H9 (cell line): ENCODE data around the gene ATAD2B. TPM values are rescaled to one million over a fixed set of nuclear protein-coding genes. Genes with fewer than 3 reads are reported as not detected.

Source experiments
- DNase-seq: peaks from one replicate; pipeline ENCODE4 v3.0.0-alpha.2; 2017
- H2AFZ ChIP-seq: one replicate; pipeline ENCODE4 v1.6.1; 2013; ENCODE audit warnings: mild to moderate bottlenecking, low read length, control low read depth, moderate library complexity
- H2AK5ac ChIP-seq: 2 replicates; pipeline ENCODE4 v1.6.1; 2013; ENCODE audit warnings: low read length, control low read depth, mixed read lengths; ENCODE audit not compliant: insufficient read length
- H2BK120ac ChIP-seq: one replicate; pipeline ENCODE4 v1.6.1; 2013; ENCODE audit warnings: low read depth, mild to moderate bottlenecking, low read length, control low read depth, inconsistent platforms; ENCODE audit not compliant: poor library complexity, severe bottlenecking
- H2BK12ac ChIP-seq: 2 replicates; pipeline ENCODE4 v1.6.1; 2013; ENCODE audit warnings: low read length, control low read depth, mixed read lengths, low read depth; ENCODE audit not compliant: insufficient read length
- H2BK15ac ChIP-seq: 2 replicates; pipeline ENCODE4 v1.6.1; 2013; ENCODE audit warnings: low read depth, low read length, control low read depth
- H2BK20ac ChIP-seq: one replicate; pipeline ENCODE4 v1.6.1; 2013; ENCODE audit warnings: low read depth, mild to moderate bottlenecking, low read length, control low read depth, inconsistent platforms; ENCODE audit not compliant: poor library complexity, severe bottlenecking
- H2BK5ac ChIP-seq: 2 replicates; pipeline ENCODE4 v1.6.1; 2013; ENCODE audit warnings: low read length, control low read depth, mixed read lengths; ENCODE audit not compliant: insufficient read length
- H3K14ac ChIP-seq: 2 replicates; pipeline ENCODE4 v1.6.1; 2013; ENCODE audit warnings: low read length, control low read depth; ENCODE audit not compliant: insufficient read depth
- H3K18ac ChIP-seq: 2 replicates; pipeline ENCODE4 v1.6.1; 2013; ENCODE audit warnings: low read depth, mild to moderate bottlenecking, mixed read lengths, low read length, control low read depth; ENCODE audit not compliant: insufficient read length
- H3K23ac ChIP-seq: 2 replicates; pipeline ENCODE4 v1.6.1; 2013; ENCODE audit warnings: low read length, control low read depth, mixed read lengths, low read depth; ENCODE audit not compliant: insufficient read length
- H3K23me2 ChIP-seq: 2 replicates; pipeline ENCODE4 v1.6.1; 2013; ENCODE audit warnings: low read depth, mild to moderate bottlenecking, mixed read lengths, low read length, control low read depth; ENCODE audit not compliant: insufficient read length, poor library complexity, severe bottlenecking
- H3K27ac ChIP-seq: 2 replicates; pipeline ENCODE4 v1.5.1; 2013; ENCODE audit warnings: low read length, control low read depth, mixed read lengths, low read depth; ENCODE audit not compliant: insufficient read length
- H3K27me3 ChIP-seq: 2 replicates; pipeline ENCODE4 v1.6.1; 2013; ENCODE audit warnings: low read length, control low read depth, inconsistent platforms; ENCODE audit not compliant: insufficient read depth
- H3K4ac ChIP-seq: 2 replicates; pipeline ENCODE4 v1.6.1; 2013; ENCODE audit warnings: low read depth, mild to moderate bottlenecking, control low read depth, inconsistent platforms, low read length, moderate library complexity
- H3K4me1 ChIP-seq: 2 replicates; pipeline ENCODE4 v1.6.1; 2013; ENCODE audit warnings: low read length, control low read depth, inconsistent platforms; ENCODE audit not compliant: insufficient read depth
- H3K4me2 ChIP-seq: 2 replicates; pipeline ENCODE4 v1.6.1; 2013; ENCODE audit warnings: low read length, control low read depth, mixed read lengths; ENCODE audit not compliant: insufficient read length, insufficient read depth
- H3K56ac ChIP-seq: 2 replicates; pipeline ENCODE4 v1.6.1; 2013; ENCODE audit warnings: low read depth, mild to moderate bottlenecking, mixed read lengths, low read length, control low read depth; ENCODE audit not compliant: insufficient read length
- H3K79me1 ChIP-seq: 2 replicates; pipeline ENCODE4 v1.6.1; 2013; ENCODE audit warnings: low read depth, mild to moderate bottlenecking, moderate library complexity, low read length, control low read depth, inconsistent platforms; ENCODE audit not compliant: insufficient read depth, poor library complexity, severe bottlenecking
- H3K79me2 ChIP-seq: 2 replicates; pipeline ENCODE4 v1.6.1; 2013; ENCODE audit warnings: low read length, control low read depth, inconsistent platforms; ENCODE audit not compliant: insufficient read depth
- H3K9ac ChIP-seq: 2 replicates; pipeline ENCODE4 v1.6.1; 2013; ENCODE audit warnings: low read length, control low read depth, mixed read lengths; ENCODE audit not compliant: insufficient read length; ENCODE audit errors: extremely low read depth
- H3K9me3 ChIP-seq: one replicate; pipeline ENCODE4 v1.6.1; 2013; ENCODE audit warnings: low read depth, low read length, inconsistent platforms; ENCODE audit not compliant: control insufficient read depth
- H3T11ph ChIP-seq: one replicate; pipeline ENCODE4 v1.6.1; 2013; ENCODE audit warnings: mild to moderate bottlenecking, low read length, control low read depth, inconsistent platforms
- H4K20me1 ChIP-seq: one replicate; pipeline ENCODE4 v1.6.1; 2013; ENCODE audit not compliant: control insufficient read depth, insufficient read length, insufficient read depth
- H4K5ac ChIP-seq: 2 replicates; pipeline ENCODE4 v1.6.1; 2013; ENCODE audit warnings: low read depth, mild to moderate bottlenecking, mixed read lengths, low read length, control low read depth; ENCODE audit not compliant: insufficient read length
- H4K8ac ChIP-seq: replicated peaks from 2 replicates; pipeline ENCODE4 v1.6.1; 2013; ENCODE audit warnings: low read length, control low read depth, mixed read lengths, low read depth; ENCODE audit not compliant: insufficient read length
- H4K91ac ChIP-seq: 2 replicates; pipeline ENCODE4 v1.6.1; 2013; ENCODE audit warnings: low read depth, mild to moderate bottlenecking, moderate library complexity, mixed read lengths, low read length, control low read depth; ENCODE audit not compliant: insufficient read length
- H3K27ac Mint-ChIP-seq, 3 experiments: 2 replicates in 2 of 3; 3 replicates in 1 of 3; pipeline ENCODE4 v1.8.0; 2020 to 2021; ENCODE audit warnings: mixed read lengths in 3 of 3, mild to moderate bottlenecking in 1 of 3, moderate library complexity in 1 of 3
- H3K27me3 Mint-ChIP-seq: 2 replicates; pipeline ENCODE4 v1.8.0; 2021; ENCODE audit warnings: low read depth, mild to moderate bottlenecking, moderate library complexity, mixed read lengths
- H3K36me3 Mint-ChIP-seq, 3 experiments: 2 replicates in 2 of 3; 3 replicates in 1 of 3; pipeline ENCODE4 v1.8.0; 2020 to 2021; ENCODE audit warnings: low read depth in 3 of 3, mixed read lengths in 3 of 3; ENCODE audit not compliant: insufficient read depth in 1 of 3
- H3K4me1 Mint-ChIP-seq, 2 experiments: 2 replicates each; pipeline ENCODE4 v1.8.0; 2020; ENCODE audit warnings: mixed read lengths in 2 of 2
- H3K4me3 Mint-ChIP-seq, 2 experiments: 2 replicates in 1 of 2; 3 replicates in 1 of 2; pipeline ENCODE4 v1.8.0; 2020 to 2021; ENCODE audit warnings: mild to moderate bottlenecking in 2 of 2, mixed read lengths in 2 of 2, moderate library complexity in 1 of 2
- H3K9me3 Mint-ChIP-seq, 2 experiments: 2 replicates in 1 of 2; 3 replicates in 1 of 2; pipeline ENCODE4 v1.8.0; 2020; ENCODE audit warnings: mild to moderate bottlenecking in 2 of 2, mixed read lengths in 2 of 2, moderate library complexity in 1 of 2
- WGBS: extraction: QIAGEN DNeasy Blood & Tissue Kit; methylation state at CpG from one replicate; pipeline ENCODE4 v1.1.7; 2013; ENCODE audit warnings: missing lambda C conversion rate, low lambda C conversion rate, mixed read lengths; ENCODE audit not compliant: insufficient read length; ENCODE audit errors: extremely low coverage; 5-methylcytosine and 5-hydroxymethylcytosine counted together
- total RNA-seq: library from RNA; stranded (reverse); gene quantifications from 2 replicates; pipeline ENCODE4 v1.2.1, GENCODE V29; 2021
- TF ChIP-seq, protein P1 (sequence below): fragments of 200-600 bp; sonication (generic); conservative IDR thresholded peaks from 3 replicates; pipeline ENCODE4 v1.8.0; 2021; ENCODE audit warnings: antibody characterized with exemption, mild to moderate bottlenecking

Gene ATAD2B
- total RNA-seq, 1 experiment from 2014 or later = 21.4 TPM

DNA sequence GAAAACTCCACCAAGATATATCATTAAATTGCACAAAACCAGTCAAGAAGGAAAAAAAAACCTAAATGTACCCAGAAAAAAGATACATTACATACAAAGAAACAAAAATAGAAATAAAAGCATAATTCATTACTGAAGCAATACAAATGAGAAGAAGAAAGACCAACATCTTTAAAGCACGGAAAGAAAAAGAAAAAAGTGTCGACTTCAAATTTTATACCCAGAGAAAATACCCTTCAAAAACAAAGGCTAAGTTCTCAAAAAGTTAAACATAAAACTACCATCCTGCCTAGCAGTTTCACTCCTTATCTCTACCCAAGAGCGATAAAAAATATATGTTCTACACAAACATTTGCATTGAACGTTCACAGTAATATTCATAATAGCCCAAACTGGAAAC is 82.0 kb downstream of the ATAD2B start:
- no peak overlapping the region for H4K91ac ChIP-seq
- no peaks in the 10 kb centered on the region for H3K79me2 ChIP-seq
- no peak overlapping the region for H2BK5ac ChIP-seq
- H2BK120ac ChIP-seq = no peak overlapping the region
- H3K18ac ChIP-seq = no peak overlapping the region
- Mint-ChIP-seq H3K9me3 (peaks cover 4 to 5% of the 10 kb centered on the region in 2 experiments; a peak in 3 of 5 replicates), H3K27ac (no peak overlapping the region), H3K27me3 (no peaks in the 10 kb centered on the region), H3K4me3 (no peak overlapping the region), H3K4me1 (peaks cover 9 to 15% of the 10 kb centered on the region in 2 experiments), H3K36me3 (peaks cover 16 to 29% (median 17%) of the 10 kb centered on the region in 3 experiments)
- no peak overlapping the region for H2BK15ac ChIP-seq
- H2AK5ac ChIP-seq = no peak overlapping the region
- no peak overlapping the region for H4K5ac ChIP-seq
- H3K4me1 ChIP-seq = no peaks in the 10 kb centered on the region
- H3T11ph ChIP-seq = no peak overlapping the region
- WGBS = no CpG with 5 or more reads among the region's 4 CpGs
- H2AFZ ChIP-seq = no peak overlapping the region
- TF ChIP-seq, protein P1, sequence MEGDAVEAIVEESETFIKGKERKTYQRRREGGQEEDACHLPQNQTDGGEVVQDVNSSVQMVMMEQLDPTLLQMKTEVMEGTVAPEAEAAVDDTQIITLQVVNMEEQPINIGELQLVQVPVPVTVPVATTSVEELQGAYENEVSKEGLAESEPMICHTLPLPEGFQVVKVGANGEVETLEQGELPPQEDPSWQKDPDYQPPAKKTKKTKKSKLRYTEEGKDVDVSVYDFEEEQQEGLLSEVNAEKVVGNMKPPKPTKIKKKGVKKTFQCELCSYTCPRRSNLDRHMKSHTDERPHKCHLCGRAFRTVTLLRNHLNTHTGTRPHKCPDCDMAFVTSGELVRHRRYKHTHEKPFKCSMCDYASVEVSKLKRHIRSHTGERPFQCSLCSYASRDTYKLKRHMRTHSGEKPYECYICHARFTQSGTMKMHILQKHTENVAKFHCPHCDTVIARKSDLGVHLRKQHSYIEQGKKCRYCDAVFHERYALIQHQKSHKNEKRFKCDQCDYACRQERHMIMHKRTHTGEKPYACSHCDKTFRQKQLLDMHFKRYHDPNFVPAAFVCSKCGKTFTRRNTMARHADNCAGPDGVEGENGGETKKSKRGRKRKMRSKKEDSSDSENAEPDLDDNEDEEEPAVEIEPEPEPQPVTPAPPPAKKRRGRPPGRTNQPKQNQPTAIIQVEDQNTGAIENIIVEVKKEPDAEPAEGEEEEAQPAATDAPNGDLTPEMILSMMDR = no peak
- H3K14ac ChIP-seq = no peak overlapping the region
- H3K23ac ChIP-seq = no peak overlapping the region
- H3K79me1 ChIP-seq = no peaks in the 10 kb centered on the region
- H4K8ac ChIP-seq = no peak overlapping the region
- no peak overlapping the region for H3K56ac ChIP-seq
- H3K27ac ChIP-seq = no peak overlapping the region
- DNase-seq = no peak
- H3K27me3 ChIP-seq = no peaks in the 10 kb centered on the region
- H3K23me2 ChIP-seq = no peaks in the 10 kb centered on the region
- H3K4me2 ChIP-seq = no peak overlapping the region
- no peak overlapping the region for H3K4ac ChIP-seq
- H3K9ac ChIP-seq = no peak overlapping the region
- no peaks in the 10 kb centered on the region for H4K20me1 ChIP-seq
- no peak overlapping the region for H2BK12ac ChIP-seq
- no peak overlapping the region for H2BK20ac ChIP-seq
- no peaks in the 10 kb centered on the region for H3K9me3 ChIP-seq
